Activated B cell treated with CpG ODN at 0.5 μM for 24 hours (primary cell): Measurements from ENCODE around the gene PDZRN4. TPM values are rescaled to one million over a fixed set of nuclear protein-coding genes. Genes with fewer than 3 reads are reported as not detected.
"Not testable (repeated sequence)": the region's sequence is repeated elsewhere in the genome, so short reads cannot be mapped to it uniquely, and the experiment has no call there.

ENCODE experiments used
- ATAC-seq: fragments of 200-7000 bp; cut with Tn5 transposase; one replicate; pipeline ENCODE4 v1.10.0; 2021; ENCODE audit warnings: low read depth, mild to moderate bottlenecking, moderate library complexity
- CTCF ChIA-PET: fragments of 350-600 bp; sonication (Branson Sonifier 250); formaldehyde crosslinking; loops from one replicate; lab custom pipeline; 2021; ENCODE audit warnings: antibody characterized with exemption; lab: Charles Lee
- POLR2A ChIA-PET: fragments of 350-600 bp; sonication (Branson Sonifier 250); formaldehyde crosslinking; loops from one replicate; lab custom pipeline; 2021; ENCODE audit warnings: antibody characterized with exemption; lab: Charles Lee
- DNase-seq: peaks from one replicate; pipeline ENCODE4 v3.0.0; 2022
- H3K27ac Mint-ChIP-seq: one replicate; pipeline ENCODE4 v1.8.0; 2020; ENCODE audit warnings: mixed read lengths
- H3K27me3 Mint-ChIP-seq: one replicate; pipeline ENCODE4 v1.8.0; 2021; ENCODE audit warnings: mixed read lengths
- H3K36me3 Mint-ChIP-seq: one replicate; pipeline ENCODE4 v1.8.0; 2021; ENCODE audit warnings: low read depth, mixed read lengths
- H3K4me1 Mint-ChIP-seq: one replicate; pipeline ENCODE4 v1.8.0; 2021; ENCODE audit warnings: mixed read lengths
- H3K4me3 Mint-ChIP-seq: one replicate; pipeline ENCODE4 v1.8.0; 2020; ENCODE audit warnings: mild to moderate bottlenecking, mixed read lengths
- H3K9me3 Mint-ChIP-seq: one replicate; pipeline ENCODE4 v1.8.0; 2020; ENCODE audit warnings: mixed read lengths
- CTCF ChIP-seq: fragments of 200-600 bp; IDR thresholded peaks from one replicate; pipeline ENCODE4 v1.8.0; 2022; ENCODE audit warnings: antibody characterized with exemption, mild to moderate bottlenecking
- intact Hi-C: fragments of 100-400 bp; cut with micrococcal nuclease; formaldehyde crosslinking; loops from one replicate; pipeline ENCODE4 v1.15.1; 2024
- total RNA-seq: library from RNA; stranded (reverse); gene quantifications from 2 replicates; pipeline ENCODE4 v1.2.3, GENCODE V29; 2022

The PDZRN4 gene
- total RNA-seq, 1 donor from 2014 or later: not detected

- DNase-seq (no peak), ATAC-seq (no peak)
- POLR2A ChIA-PET: no interaction called here
- Mint-ChIP-seq H3K27ac (no peak overlapping the region), H3K36me3 (no peaks in the 10 kb centered on the region), H3K4me1 (no peaks in the 10 kb centered on the region), H3K27me3 (no peaks in the 10 kb centered on the region), H3K9me3 (peaks cover 3% of the 10 kb centered on the region), H3K4me3 (no peak overlapping the region)
- CTCF ChIA-PET: no interaction called here
- intact Hi-C loops: no loop called here
- TF ChIP-seq CTCF: no peak
Observed at GRCh38 chr12:41162461-41162860, 25.7 kb upstream of the PDZRN4 start.

GRCh38 chr12:41167701-41168100 is 20.4 kb upstream of the PDZRN4 start:
- CTCF ChIA-PET: no interaction called here
- DNase-seq (no peak), ATAC-seq (no peak)
- POLR2A ChIA-PET: no interaction called here
- no peak overlapping the region for H3K27ac Mint-ChIP-seq
- no peaks in the 10 kb centered on the region for H3K36me3 Mint-ChIP-seq
- TF ChIP-seq CTCF: no peak
- H3K4me1 Mint-ChIP-seq: no peaks in the 10 kb centered on the region
- no peak overlapping the region for H3K4me3 Mint-ChIP-seq
- H3K9me3 Mint-ChIP-seq: no peaks in the 10 kb centered on the region
- no peaks in the 10 kb centered on the region for H3K27me3 Mint-ChIP-seq
- intact Hi-C loops: no loop called here

GRCh38 chr12:41174602-41175001 is 13.5 kb upstream of the PDZRN4 start:
- no peak for DNase-seq
- Mint-ChIP-seq H3K36me3 (no peaks in the 10 kb centered on the region), H3K4me3 (no peak overlapping the region), H3K4me1 (no peaks in the 10 kb centered on the region), H3K27me3 (no peaks in the 10 kb centered on the region), H3K9me3 (no peaks in the 10 kb centered on the region), H3K27ac (no peak overlapping the region)
- TF ChIP-seq CTCF: no peak
- CTCF ChIA-PET: no interaction called here
- intact Hi-C loops: no loop called here
- POLR2A ChIA-PET: no interaction called here
- ATAC-seq: no peak

- H3K36me3 Mint-ChIP-seq, H3K4me3 Mint-ChIP-seq, DNase-seq, H3K9me3 Mint-ChIP-seq, H3K27ac Mint-ChIP-seq, intact Hi-C loops, H3K4me1 Mint-ChIP-seq, H3K27me3 Mint-ChIP-seq, POLR2A ChIA-PET, CTCF ChIA-PET, ATAC-seq: not testable (repeated sequence)
Observed at GRCh38 chr12:41179507-41179906, 8.6 kb upstream of the PDZRN4 start.

- H3K4me3 Mint-ChIP-seq: no peak overlapping the region
- H3K27me3 Mint-ChIP-seq: peaks cover 27% of the 10 kb centered on the region
- no peaks in the 10 kb centered on the region for H3K9me3 Mint-ChIP-seq
- no peak for TF ChIP-seq CTCF
- ChIA-PET POLR2A (no interaction called here), CTCF (no interaction called here)
- ATAC-seq (no peak), DNase-seq (no peak)
- no peaks in the 10 kb centered on the region for H3K36me3 Mint-ChIP-seq
- intact Hi-C loops: no loop called here
- peaks cover 10% of the 10 kb centered on the region for H3K4me1 Mint-ChIP-seq
- no peak overlapping the region for H3K27ac Mint-ChIP-seq
Observed at GRCh38 chr12:41184864-41185263, 3.3 kb upstream of the PDZRN4 start.

GRCh38 chr12:41186026-41186425 is 2.1 kb upstream of the PDZRN4 start:
- Mint-ChIP-seq H3K27me3 (peaks cover 35% of the 10 kb centered on the region), H3K9me3 (no peaks in the 10 kb centered on the region), H3K36me3 (no peaks in the 10 kb centered on the region), H3K4me1 (peaks cover 13% of the 10 kb centered on the region), H3K27ac (no peak overlapping the region), H3K4me3 (no peak overlapping the region)
- ATAC-seq: no peak
- POLR2A ChIA-PET: no interaction called here
- CTCF ChIA-PET: no interaction called here
- TF ChIP-seq CTCF: no peak
- intact Hi-C loops: no loop called here
- DNase-seq: no peak
